SJSA1 (cell line): Measurements from ENCODE around the gene VARS1. TPM values are rescaled to one million over a fixed set of nuclear protein-coding genes. Genes with fewer than 3 reads are reported as not detected.

Experiments
- DNase-seq, 2 experiments: peaks; one replicate each; pipeline ENCODE4 v3.0.0-alpha.2; 2015 to 2020; ENCODE audit warnings: low spot score in 2 of 2, low read depth in 1 of 2
- H3K27ac ChIP-seq: fragments of 250-450 bp; sonication (Bioruptor Pico); 2 replicates; pipeline ENCODE4 v1.5.1; 2020; ENCODE audit warnings: mild to moderate bottlenecking, moderate library complexity
- H3K27me3 ChIP-seq: fragments of 250-450 bp; sonication (Bioruptor Pico); replicated peaks from 2 replicates; pipeline ENCODE4 v1.5.1; 2020; ENCODE audit warnings: mild to moderate bottlenecking, moderate library complexity
- H3K36me3 ChIP-seq: fragments of 250-450 bp; sonication (Bioruptor Pico); 2 replicates; pipeline ENCODE4 v1.5.1; 2020; ENCODE audit warnings: mild to moderate bottlenecking
- H3K4me1 ChIP-seq: fragments of 250-450 bp; sonication (Bioruptor Pico); replicated peaks from 2 replicates; pipeline ENCODE4 v1.6.1; 2021; ENCODE audit warnings: mild to moderate bottlenecking
- H3K4me3 ChIP-seq: fragments of 250-450 bp; sonication (Bioruptor Pico); 2 replicates; pipeline ENCODE4 v1.5.1; 2020; ENCODE audit warnings: mild to moderate bottlenecking
- H3K9me3 ChIP-seq: fragments of 250-450 bp; sonication (Bioruptor Pico); replicated peaks from 2 replicates; pipeline ENCODE4 v1.5.1; 2020; ENCODE audit warnings: mild to moderate bottlenecking
- total RNA-seq: library from RNA; depleted of rRNA; stranded (reverse); fragments of >200 nt; shearing (Covaris generic); gene quantifications from 2 replicates; pipeline ENCODE4 v1.2.3, GENCODE V29; 2014

The VARS1 gene
- total RNA-seq, 1 experiment from 2014 or later = 39.5 TPM

GRCh38 chr6:31778193-31778592 lies 17.4 kb downstream of the VARS1 start:
- no peak for DNase-seq
- H3K27ac ChIP-seq = no peak overlapping the region
- peaks cover 9% of the 10 kb centered on the region for H3K4me1 ChIP-seq
- H3K27me3 ChIP-seq = no peaks in the 10 kb centered on the region
- no peaks in the 10 kb centered on the region for H3K9me3 ChIP-seq
- H3K36me3 ChIP-seq = peaks cover 58% of the 10 kb centered on the region
- H3K4me3 ChIP-seq = no peak overlapping the region

- no peak for DNase-seq
- Histone ChIP-seq H3K9me3 (no peaks in the 10 kb centered on the region), H3K27me3 (no peaks in the 10 kb centered on the region), H3K4me3 (no peak overlapping the region), H3K4me1 (peaks cover 9% of the 10 kb centered on the region), H3K27ac (no peak overlapping the region), H3K36me3 (peaks cover 53% of the 10 kb centered on the region)
These were observed 17.9 kb downstream of the VARS1 start for GRCh38 chr6:31777667-31778050.

- peak; percentile 55 to 70 for DNase-seq
- Histone ChIP-seq H3K27ac (no peak within 1 kb of the TSS), H3K4me1 (peaks cover 9% of the 10 kb centered on the region), H3K4me3 (no peak within 1 kb of the TSS), H3K9me3 (no peaks in the 10 kb centered on the region), H3K27me3 (no peaks in the 10 kb centered on the region), H3K36me3 (peaks cover 47% of the 10 kb centered on the region)
These were observed 18.4 kb downstream of the VARS1 start, which contains the start of gene VWA7 for GRCh38 chr6:31776989-31777666. VWA7 (minus strand) TSS chr6:31777328; CDS start chr6:31776779, 549 bp downstream.

DNA sequence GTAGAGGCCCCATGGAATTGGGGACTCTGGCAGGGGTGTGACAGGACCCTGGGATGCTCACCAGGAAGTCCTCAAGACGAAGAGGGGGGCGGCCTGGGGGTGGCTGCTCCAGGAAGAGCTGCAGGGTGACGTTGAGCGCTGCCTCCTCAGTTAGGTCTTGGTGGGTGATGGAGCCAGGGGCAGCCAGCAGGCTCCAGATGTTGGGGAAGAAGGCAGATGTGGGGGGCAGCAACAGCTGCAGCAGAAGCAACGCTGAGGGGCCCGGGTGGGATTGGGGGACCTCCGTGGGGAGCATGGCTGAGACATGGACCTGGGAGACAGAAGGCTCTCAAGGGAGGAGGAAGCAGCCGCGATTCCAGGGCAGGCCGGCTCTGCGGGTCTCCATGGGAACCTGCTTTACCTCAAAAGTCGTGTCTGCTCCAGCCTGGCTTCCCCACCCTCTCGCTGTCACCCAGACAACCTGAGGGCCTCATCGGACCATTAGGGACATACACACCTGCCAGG lies 19.0 kb downstream of the VARS1 start:
- H3K27me3 ChIP-seq = no peaks in the 10 kb centered on the region
- H3K4me1 ChIP-seq = peaks cover 9% of the 10 kb centered on the region
- H3K4me3 ChIP-seq = no peak overlapping the region
- peaks cover 41% of the 10 kb centered on the region for H3K36me3 ChIP-seq
- no peak for DNase-seq
- H3K9me3 ChIP-seq = no peaks in the 10 kb centered on the region
- H3K27ac ChIP-seq = no peak overlapping the region

GRCh38 chr6:31775633-31776484 lies 19.7 kb downstream of the VARS1 start:
- Histone ChIP-seq H3K4me1 (peaks cover 9% of the 10 kb centered on the region), H3K36me3 (peaks cover 35% of the 10 kb centered on the region), H3K27ac (no peak overlapping the region), H3K27me3 (no peaks in the 10 kb centered on the region), H3K4me3 (no peak overlapping the region), H3K9me3 (no peaks in the 10 kb centered on the region)
- no peak for DNase-seq

- H3K27ac ChIP-seq = no peak overlapping the region
- peaks cover 28% of the 10 kb centered on the region for H3K36me3 ChIP-seq
- no peak overlapping the region for H3K4me3 ChIP-seq
- no peaks in the 10 kb centered on the region for H3K9me3 ChIP-seq
- H3K27me3 ChIP-seq = no peaks in the 10 kb centered on the region
- H3K4me1 ChIP-seq = peaks cover 9% of the 10 kb centered on the region
- DNase-seq = no peak
These were observed 20.4 kb downstream of the VARS1 start for GRCh38 chr6:31775184-31775583.

- H3K9me3 ChIP-seq = no peaks in the 10 kb centered on the region
- DNase-seq = no peak
- no peak overlapping the region for H3K4me3 ChIP-seq
- no peaks in the 10 kb centered on the region for H3K36me3 ChIP-seq
- H3K27ac ChIP-seq = no peak overlapping the region
- H3K27me3 ChIP-seq = no peaks in the 10 kb centered on the region
- H3K4me1 ChIP-seq = peaks cover 4% of the 10 kb centered on the region
These were observed 23.6 kb downstream of the VARS1 start for GRCh38 chr6:31771992-31772358.

- H3K9me3 ChIP-seq = no peaks in the 10 kb centered on the region
- no peak for DNase-seq
- H3K27ac ChIP-seq = no peak overlapping the region
- H3K27me3 ChIP-seq = no peaks in the 10 kb centered on the region
- no peaks in the 10 kb centered on the region for H3K4me1 ChIP-seq
- H3K36me3 ChIP-seq = no peaks in the 10 kb centered on the region
- H3K4me3 ChIP-seq = no peak overlapping the region
These were observed 24.7 kb downstream of the VARS1 start for GRCh38 chr6:31770860-31771259.

DNA sequence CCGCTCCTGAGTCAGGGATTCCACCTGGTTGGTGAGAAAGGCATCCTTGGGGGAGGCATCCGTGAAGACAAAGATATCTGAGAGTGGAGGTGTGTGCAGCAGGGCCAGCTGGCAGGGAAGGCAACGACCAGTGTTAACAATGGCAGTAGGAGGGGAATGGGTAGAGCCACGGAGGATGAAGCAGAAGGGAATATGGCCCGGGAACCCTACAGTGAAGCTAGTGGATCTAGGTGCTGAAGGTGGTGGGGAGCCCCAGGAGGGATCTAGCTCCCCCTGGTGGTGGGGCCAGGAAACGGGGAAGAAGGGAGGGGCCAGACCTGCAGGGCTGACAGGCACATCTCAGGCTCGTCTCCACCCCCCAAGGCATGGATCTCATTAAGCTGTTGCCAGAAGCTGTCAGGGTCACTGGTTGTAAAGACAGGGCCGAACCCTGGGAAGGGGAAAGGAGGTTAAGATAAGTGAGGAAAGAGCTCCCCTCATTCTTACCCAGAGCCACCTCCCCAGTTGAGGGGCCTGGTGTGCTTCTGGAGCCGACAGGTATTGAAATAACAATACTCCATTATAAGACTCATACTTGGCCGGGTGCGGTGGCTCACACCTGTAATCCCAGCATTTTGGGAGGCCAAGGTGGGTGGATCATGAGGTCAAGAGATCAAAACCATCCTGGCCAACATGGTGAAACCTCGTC lies 25.7 kb downstream of the VARS1 start:
- Histone ChIP-seq H3K9me3 (no peaks in the 10 kb centered on the region), H3K4me3 (no peak overlapping the region), H3K4me1 (no peaks in the 10 kb centered on the region), H3K27ac (no peak overlapping the region), H3K36me3 (no peaks in the 10 kb centered on the region), H3K27me3 (no peaks in the 10 kb centered on the region)
- peak; percentile 70 to 82 for DNase-seq

- H3K4me1 ChIP-seq = peaks cover 3% of the 10 kb centered on the region
- no peak overlapping the region for H3K4me3 ChIP-seq
- no peaks in the 10 kb centered on the region for H3K36me3 ChIP-seq
- H3K27me3 ChIP-seq = no peaks in the 10 kb centered on the region
- H3K9me3 ChIP-seq = no peaks in the 10 kb centered on the region
- H3K27ac ChIP-seq = no peak overlapping the region
- no peak for DNase-seq
These were observed 26.9 kb downstream of the VARS1 start for GRCh38 chr6:31768363-31769257.

- no peak overlapping the region for H3K27ac ChIP-seq
- H3K36me3 ChIP-seq = no peaks in the 10 kb centered on the region
- DNase-seq = no peak
- H3K4me3 ChIP-seq = no peak overlapping the region
- H3K9me3 ChIP-seq = no peaks in the 10 kb centered on the region
- H3K4me1 ChIP-seq = peaks cover 10% of the 10 kb centered on the region
- H3K27me3 ChIP-seq = no peaks in the 10 kb centered on the region
These were observed 28.4 kb downstream of the VARS1 start for GRCh38 chr6:31767096-31767645.

DNA sequence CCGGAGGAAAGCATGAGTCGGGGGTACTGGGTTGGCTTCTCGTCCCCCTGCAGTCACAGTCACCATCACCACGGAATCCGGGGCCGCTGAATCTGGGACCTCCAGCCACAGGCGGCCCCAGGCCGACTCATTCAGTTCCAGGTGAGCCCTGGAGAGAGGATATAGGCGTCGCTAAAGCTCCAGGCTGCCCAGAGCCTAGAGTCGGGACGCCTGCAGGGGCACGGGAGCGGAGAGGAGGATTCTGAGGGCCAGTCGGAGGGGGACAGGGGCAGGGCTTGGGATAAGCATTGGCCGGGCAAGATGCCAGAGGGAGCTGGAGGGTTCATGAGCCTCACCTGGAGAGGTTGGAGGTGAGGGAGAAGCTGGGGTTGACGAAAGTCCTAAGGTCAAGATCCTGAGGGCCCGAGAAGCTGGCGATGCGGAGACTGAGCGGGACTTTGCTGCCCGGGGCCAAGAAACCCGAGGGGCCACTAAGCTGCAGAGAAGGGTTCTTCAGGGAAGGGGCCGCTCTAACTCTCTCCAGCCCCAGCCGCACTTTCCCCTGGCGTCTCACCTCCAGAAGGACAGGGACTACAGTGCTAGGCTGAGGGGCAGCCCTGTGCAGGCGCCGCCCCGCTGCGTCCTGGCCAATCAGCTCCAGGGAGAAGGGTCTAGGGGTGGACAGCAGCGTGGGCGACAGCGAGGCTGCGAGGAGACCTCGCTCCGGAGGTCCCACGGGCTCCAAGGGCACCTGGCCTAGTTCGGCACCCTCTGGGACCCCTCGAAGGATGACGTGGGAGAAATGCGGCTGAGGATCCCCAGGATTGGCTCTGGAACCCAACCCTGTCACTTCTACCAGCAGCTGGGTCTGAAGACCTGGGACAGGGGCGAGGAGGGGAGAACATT lies 29.4 kb downstream of the VARS1 start:
- Histone ChIP-seq H3K36me3 (no peaks in the 10 kb centered on the region), H3K4me3 (no peak overlapping the region), H3K27ac (no peak overlapping the region), H3K9me3 (no peaks in the 10 kb centered on the region), H3K4me1 (peaks cover 10% of the 10 kb centered on the region), H3K27me3 (no peaks in the 10 kb centered on the region)
- DNase-seq = no peak
